ENCODE results near the gene INSL6. TPM values are rescaled to one million over a fixed set of nuclear protein-coding genes. Genes with fewer than 3 reads are reported as not detected.

INSL6 gene
- total RNA-seq = not detected in 2 replicates

GRCh38 chr9:5185220-5185840 lies at the start of gene INSL6:
Gene INSL6, minus strand, starts transcription at chr9:5185639. Its CDS starts 37 bp downstream, at chr9:5185602.

GRCh38 chr9:5231212-5231611 lies 45.8 kb upstream of the INSL6 start, which contains the start of gene INSL4:
Gene INSL4, plus strand, starts transcription at chr9:5231419. Its CDS starts 105 bp downstream, at chr9:5231524.

Other genes starting within 250 kb of the INSL6 start
- 6.0 and 6.5 TPM in 2 replicates for gene JAK2, start 200.4 kb downstream of the INSL6 start, total RNA-seq
- not detected in 2 replicates for gene INSL4, start 45.8 kb upstream of the INSL6 start, total RNA-seq
- 0.74 TPM in 1 of 2 replicates, not detected in the other for gene RLN2, start 119.1 kb upstream of the INSL6 start, total RNA-seq
- not detected in 2 replicates for gene RLN1, start 154.2 kb upstream of the INSL6 start, total RNA-seq